ENCODE measurements around the gene IMMP2L. TPM values are rescaled to one million over a fixed set of nuclear protein-coding genes. Genes with fewer than 3 reads are reported as not detected.
"Not testable (repeated sequence)": the region's sequence is repeated elsewhere in the genome, so short reads cannot be mapped to it uniquely, and the experiment has no call there.

Gene IMMP2L
- total RNA-seq, 2 experiments from 2014 or later: 14.7 to 15.1 TPM

GRCh38 chr7:111362506-111363054 lies 199.7 kb downstream of the IMMP2L start:
- ChIA-PET POLR2A (no interaction called here), CTCF (no interaction called here)

GRCh38 chr7:111358915-111359314 lies 203.4 kb downstream of the IMMP2L start:
- ChIA-PET CTCF (no interaction called here), POLR2A (no interaction called here)

- POLR2A ChIA-PET: no interaction called here
- CTCF ChIA-PET: no interaction called here
Observed at GRCh38 chr7:111357691-111358090, 204.6 kb downstream of the IMMP2L start.

GRCh38 chr7:111356941-111357340 lies 205.4 kb downstream of the IMMP2L start:
- CTCF ChIA-PET: no interaction called here
- POLR2A ChIA-PET: no interaction called here

- POLR2A ChIA-PET: no interaction called here
- CTCF ChIA-PET: no interaction called here
Observed at GRCh38 chr7:111352319-111352718, 210.0 kb downstream of the IMMP2L start.

- POLR2A ChIA-PET: no interaction called here
- CTCF ChIA-PET: no interaction called here
Observed at GRCh38 chr7:111346219-111346618, 216.1 kb downstream of the IMMP2L start.

- POLR2A ChIA-PET: no interaction called here
- CTCF ChIA-PET: no interaction called here
Observed at GRCh38 chr7:111343017-111343416, 219.3 kb downstream of the IMMP2L start.

- POLR2A ChIA-PET: no interaction called here
- CTCF ChIA-PET: no interaction called here
Observed at GRCh38 chr7:111339006-111339405, 223.3 kb downstream of the IMMP2L start.

- CTCF ChIA-PET: no interaction called here
- POLR2A ChIA-PET: no interaction called here
Observed at GRCh38 chr7:111333010-111333409, 229.3 kb downstream of the IMMP2L start.

- POLR2A ChIA-PET: no interaction called here
Observed at GRCh38 chr7:111330235-111330523, 232.1 kb downstream of the IMMP2L start.

GRCh38 chr7:111329367-111330234 lies 232.7 kb downstream of the IMMP2L start:
- ChIA-PET CTCF (no interaction called here), POLR2A (no interaction called here)

More at GRCh38 chr7:111330235-111330523, 232.1 kb downstream of the IMMP2L start:
- CTCF ChIA-PET: no interaction called here

GRCh38 chr7:111328487-111328886 lies 233.8 kb downstream of the IMMP2L start:
- ChIA-PET POLR2A (no interaction called here), CTCF (no interaction called here)

- CTCF ChIA-PET: no interaction called here
- POLR2A ChIA-PET: no interaction called here
Observed at GRCh38 chr7:111324776-111325175, 237.5 kb downstream of the IMMP2L start.

GRCh38 chr7:111324228-111324627 lies 238.1 kb downstream of the IMMP2L start:
- CTCF ChIA-PET: no interaction called here
- POLR2A ChIA-PET: no interaction called here

GRCh38 chr7:111323670-111324069 lies 238.6 kb downstream of the IMMP2L start:
- POLR2A ChIA-PET, CTCF ChIA-PET: not testable (repeated sequence)

GRCh38 chr7:111320133-111320532 lies 242.2 kb downstream of the IMMP2L start:
- ChIA-PET POLR2A (no interaction called here), CTCF (no interaction called here)

GRCh38 chr7:111312966-111313365 lies 249.3 kb downstream of the IMMP2L start:
- POLR2A ChIA-PET: no interaction called here

GRCh38 chr7:111308691-111309090 lies 253.6 kb downstream of the IMMP2L start:
- POLR2A ChIA-PET: no interaction called here

More at GRCh38 chr7:111312966-111313365, 249.3 kb downstream of the IMMP2L start:
- CTCF ChIA-PET: no interaction called here

GRCh38 chr7:111301891-111302290 lies 260.4 kb downstream of the IMMP2L start:
- CTCF ChIA-PET: no interaction called here
- POLR2A ChIA-PET: no interaction called here

More at GRCh38 chr7:111308691-111309090, 253.6 kb downstream of the IMMP2L start:
- CTCF ChIA-PET: no interaction called here

- POLR2A ChIA-PET: no interaction called here
- CTCF ChIA-PET: no interaction called here
Observed at GRCh38 chr7:111294494-111294893, 267.8 kb downstream of the IMMP2L start.

- POLR2A ChIA-PET: no interaction called here
- CTCF ChIA-PET: no interaction called here
Observed at GRCh38 chr7:111292026-111292470, 270.2 kb downstream of the IMMP2L start.

GRCh38 chr7:111290982-111291381 lies 271.3 kb downstream of the IMMP2L start:
- CTCF ChIA-PET: no interaction called here
- POLR2A ChIA-PET: no interaction called here

All from activated CD8-positive, alpha-beta memory T cell treated with anti-CD3 and anti-CD28 coated beads for 36 hours (primary cell).